Measurements from ENCODE around the gene EEF1AKMT2. TPM values are rescaled to one million over a fixed set of nuclear protein-coding genes. Genes with fewer than 3 reads are reported as not detected.
"Not testable (repeated sequence)": the region's sequence is repeated elsewhere in the genome, so short reads cannot be mapped to it uniquely, and the experiment has no call there.

The EEF1AKMT2 gene
- total RNA-seq, 1 experiment from 2014 or later: 21.6 TPM

GRCh38 chr10:124747745-124748144 lies 43.9 kb downstream of the EEF1AKMT2 start:
- no peak for DNase-seq (ENCODE audit: low spot score)

GRCh38 chr10:124746992-124747391 lies 44.7 kb downstream of the EEF1AKMT2 start:
- H3K36me3 Mint-ChIP-seq: peaks cover 15% of the 10 kb centered on the region
- POLR2A ChIA-PET: no interaction called here
- peaks cover 10% of the 10 kb centered on the region for H3K27me3 Mint-ChIP-seq (ENCODE audit: low read depth)
- TF ChIP-seq ZNF138 (CRISPR knock-in tag; conservative IDR thresholded peaks at IDR 0.05) (no peak), MAX (CRISPR knock-in tag; IDR thresholded peaks at IDR 0.05) (no peak), ATF6 (CRISPR knock-in tag; IDR thresholded peaks at IDR 0.05) (no peak)
- H3K9me3 Mint-ChIP-seq: no peaks in the 10 kb centered on the region
- no peak for DNase-seq (ENCODE audit: low spot score)
- CTCF ChIA-PET: interaction anchor here (0.6 to 1.5 kb wide), 3 partner anchors 15 to 182 kb away, joined by 3 to 5 read pairs (median 4); partner anchors contain the start of gene ABRAXAS2
- H3K4me1 Mint-ChIP-seq: peaks cover 18% of the 10 kb centered on the region
- H3K27ac Mint-ChIP-seq: no peak overlapping the region
- no peak overlapping the region for H3K4me3 Mint-ChIP-seq
- no peak for ATAC-seq

More at GRCh38 chr10:124747745-124748144, 43.9 kb downstream of the EEF1AKMT2 start:
- peaks cover 11% of the 10 kb centered on the region for H3K4me1 Mint-ChIP-seq
- H3K36me3 Mint-ChIP-seq: peaks cover 15% of the 10 kb centered on the region
- ChIA-PET CTCF (interaction anchor here (0.6 to 1.9 kb wide), 4 partner anchors 13 to 54 kb away, joined by 3 to 4 read pairs (median 4); partner anchors contain the start of genes ABRAXAS2 and EEF1AKMT2), POLR2A (no interaction called here)
- no peak overlapping the region for H3K4me3 Mint-ChIP-seq
- H3K27ac Mint-ChIP-seq: no peak overlapping the region
- no peak for TF ChIP-seq USF1 (CRISPR knock-in tag; IDR thresholded peaks at IDR 0.05)
- no peak for TF ChIP-seq FOXP1 (CRISPR knock-in tag; IDR thresholded peaks at IDR 0.05; ENCODE audit: borderline replicate concordance)
- TF ChIP-seq E2F1 (CRISPR knock-in tag; IDR thresholded peaks at IDR 0.05): no peak
- no peak for ATAC-seq
- no peaks in the 10 kb centered on the region for H3K9me3 Mint-ChIP-seq
- peaks cover 2% of the 10 kb centered on the region for H3K27me3 Mint-ChIP-seq (ENCODE audit: low read depth)

GRCh38 chr10:124746447-124746846 lies 45.2 kb downstream of the EEF1AKMT2 start:
- CTCF ChIA-PET: interaction anchor here (1.5 to 1.6 kb wide), 3 partner anchors 55 to 181 kb away, joined by 3 to 5 read pairs (median 4); partner anchors contain the start of gene ABRAXAS2
- POLR2A ChIA-PET; H3K9me3 Mint-ChIP-seq; DNase-seq (ENCODE audit: low spot score); H3K4me3 Mint-ChIP-seq; ATAC-seq: not testable (repeated sequence)
- peaks cover 24% of the 10 kb centered on the region for H3K4me1 Mint-ChIP-seq
- 0 out of 2 replicates have a peak overlapping the region, but pooled peaks have one; percentile 41 for H3K27ac Mint-ChIP-seq
- H3K36me3 Mint-ChIP-seq: peaks cover 11% of the 10 kb centered on the region
- peaks cover 14% of the 10 kb centered on the region for H3K27me3 Mint-ChIP-seq (ENCODE audit: low read depth)

- Mint-ChIP-seq H3K4me3 (no peak overlapping the region), H3K27me3 (ENCODE audit: low read depth) (peaks cover 19% of the 10 kb centered on the region), H3K4me1 (peaks cover 31% of the 10 kb centered on the region), H3K36me3 (peaks cover 5% of the 10 kb centered on the region; the same call in 1 of the 2 replicates), H3K9me3 (no peaks in the 10 kb centered on the region), H3K27ac (no peak overlapping the region)
- ChIA-PET CTCF (interaction anchor here (0.5 to 1.6 kb wide), 14 partner anchors 11 to 342 kb away, joined by 3 to 7 read pairs (median 4); no protein-coding TSS in a partner anchor), POLR2A (interaction anchor here (0.5 kb wide), 1 partner anchor 77 kb away, joined by 4 read pairs; no protein-coding TSS in a partner anchor)
- no peak for ATAC-seq
- no peak for DNase-seq (ENCODE audit: low spot score)
- TF ChIP-seq ZNF416 (CRISPR knock-in tag; IDR thresholded peaks at IDR 0.05) (no peak), RELA (CRISPR knock-in tag; IDR thresholded peaks at IDR 0.05; ENCODE audit: borderline replicate concordance) (no peak), ZNF512 (CRISPR knock-in tag; IDR thresholded peaks at IDR 0.05; ENCODE audit: borderline replicate concordance) (no peak), ELF4 (CRISPR knock-in tag; IDR thresholded peaks at IDR 0.05; ENCODE audit: low read depth) (no peak), PRDM15 (CRISPR knock-in tag; IDR thresholded peaks at IDR 0.05) (no peak), GABPB1 (CRISPR knock-in tag; IDR thresholded peaks at IDR 0.05) (no peak), ZMAT4 (CRISPR knock-in tag; IDR thresholded peaks at IDR 0.05) (no peak), EMX1 (CRISPR knock-in tag; IDR thresholded peaks at IDR 0.05) (no peak), TEAD4 (CRISPR knock-in tag; IDR thresholded peaks at IDR 0.05) (no peak), HMGXB4 (CRISPR knock-in tag; IDR thresholded peaks at IDR 0.05) (no peak)
Measured at GRCh38 chr10:124745673-124746072, 46.0 kb downstream of the EEF1AKMT2 start.

Measured in WTC11 (cell line).